Measurements from ENCODE around the gene GBF1. TPM values are rescaled to one million over a fixed set of nuclear protein-coding genes. Genes with fewer than 3 reads are reported as not detected.
"Not testable (repeated sequence)": the region's sequence is repeated elsewhere in the genome, so short reads cannot be mapped to it uniquely, and the experiment has no call there.

GBF1 gene
- total RNA-seq, 2 experiments from 2014 or later, result 42.2 to 44.0 TPM

DNA sequence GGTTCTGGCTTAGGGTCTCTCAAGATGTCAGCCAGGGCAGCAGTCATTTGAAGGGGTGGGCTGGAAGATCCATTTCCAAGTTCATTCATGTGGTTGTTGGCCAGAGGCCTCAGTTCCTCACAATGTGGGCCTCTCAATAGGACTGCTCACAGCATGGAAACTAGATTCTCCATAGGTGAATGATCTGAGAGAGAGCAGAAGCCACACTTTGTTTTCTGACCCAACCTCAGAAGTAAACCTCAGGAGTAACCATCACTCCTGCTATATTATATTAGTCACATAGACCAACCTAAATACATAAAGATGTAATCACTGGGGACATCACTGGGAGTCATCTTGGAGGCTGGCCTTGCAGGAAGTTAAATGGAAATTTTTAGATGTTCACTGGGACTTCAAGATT lies 42.2 kb downstream of the GBF1 start:
- DNase-seq, result peak; percentile 38
- H3K4me3 Mint-ChIP-seq, result no peak overlapping the region
- peaks cover 74% of the 10 kb centered on the region for H3K4me1 Mint-ChIP-seq (ENCODE audit: low read depth)
- H3K27me3 Mint-ChIP-seq, result no peaks in the 10 kb centered on the region
- H3K9me3 Mint-ChIP-seq, result no peaks in the 10 kb centered on the region
- ChIA-PET POLR2A (interaction anchor here (0.7 to 6.1 kb wide), 3 partner anchors 13 to 71 kb away, joined by 3 to 63 read pairs (median 3); no protein-coding TSS in a partner anchor), CTCF (interaction anchor here (1.0 to 1.3 kb wide), 3 partner anchors 19 to 60 kb away, joined by 3 to 4 read pairs (median 3); no protein-coding TSS in a partner anchor)
- peak overlapping the region; percentile 76 for H3K27ac Mint-ChIP-seq
- intact Hi-C loops (cut with micrococcal nuclease), result loop anchor here (5.0 kb wide), 2 partner anchors 55 to 100 kb away; no protein-coding TSS in a partner anchor
- peaks cover 18% of the 10 kb centered on the region for H3K36me3 Mint-ChIP-seq

DNA sequence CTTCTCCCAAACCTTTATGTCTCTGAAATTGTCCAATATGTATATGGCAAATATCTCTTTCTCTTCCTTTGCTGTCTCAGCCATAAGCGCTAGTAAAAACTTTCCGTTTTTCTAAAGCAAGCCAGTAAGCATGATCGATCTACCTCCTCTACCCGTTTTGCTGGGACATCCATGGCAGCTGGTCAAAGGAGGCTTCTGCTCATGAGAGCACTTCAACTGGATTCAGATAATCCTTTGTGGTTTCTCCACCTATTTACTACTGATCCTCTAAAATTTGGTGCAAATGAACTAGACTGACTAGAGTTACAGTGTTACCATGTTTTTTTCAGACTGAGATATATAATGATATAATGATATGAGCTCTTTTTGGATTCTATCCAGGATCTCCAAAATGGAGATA lies 42.7 kb downstream of the GBF1 start:
- peaks cover 18% of the 10 kb centered on the region for H3K36me3 Mint-ChIP-seq
- no peaks in the 10 kb centered on the region for H3K9me3 Mint-ChIP-seq
- H3K27me3 Mint-ChIP-seq, result no peaks in the 10 kb centered on the region
- peaks cover 70% of the 10 kb centered on the region for H3K4me1 Mint-ChIP-seq (ENCODE audit: low read depth)
- no peak overlapping the region for H3K4me3 Mint-ChIP-seq
- ChIA-PET CTCF (interaction anchor here (1.0 to 1.3 kb wide), 2 partner anchors 20 to 56 kb away, joined by 3 to 4 read pairs; no protein-coding TSS in a partner anchor), POLR2A (interaction anchor here (0.7 to 6.1 kb wide), 2 partner anchors 20 to 71 kb away, joined by 3 to 63 read pairs; no protein-coding TSS in a partner anchor)
- peak overlapping the region; percentile 76 for H3K27ac Mint-ChIP-seq
- DNase-seq, result no peak
- intact Hi-C loops (cut with micrococcal nuclease), result loop anchor here (5.0 kb wide), 2 partner anchors 56 to 101 kb away; no protein-coding TSS in a partner anchor

DNA sequence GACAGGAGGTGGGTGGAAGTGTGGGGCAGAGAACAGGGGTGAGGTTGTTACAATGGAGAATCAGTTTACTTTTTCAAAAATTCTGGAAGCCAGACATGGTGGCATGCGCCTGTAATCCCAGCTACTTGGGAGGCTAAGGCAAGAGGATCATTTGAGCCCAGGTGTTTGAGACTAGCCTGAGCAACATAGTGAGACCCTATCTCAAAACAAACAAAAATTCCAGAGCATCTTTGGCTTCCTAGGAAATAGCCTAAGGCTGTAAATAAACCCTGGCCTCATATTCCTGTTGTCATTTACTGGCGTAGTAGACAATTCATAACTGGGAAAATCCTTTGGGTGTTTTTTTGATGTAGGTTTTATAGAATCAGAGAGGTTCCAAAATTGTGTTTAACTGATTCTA lies 44.0 kb downstream of the GBF1 start:
- DNase-seq, result no peak
- Mint-ChIP-seq H3K27me3 (no peaks in the 10 kb centered on the region), H3K36me3 (peaks cover 18% of the 10 kb centered on the region), H3K4me3 (no peak overlapping the region), H3K4me1 (ENCODE audit: low read depth) (peaks cover 56% of the 10 kb centered on the region), H3K27ac (no peak overlapping the region), H3K9me3 (no peaks in the 10 kb centered on the region)
- POLR2A ChIA-PET, result no interaction called here
- intact Hi-C loops (cut with micrococcal nuclease), result loop anchor here (5.0 kb wide), 2 partner anchors 57 to 102 kb away; no protein-coding TSS in a partner anchor
- CTCF ChIA-PET, result interaction anchor here (1.2 to 1.6 kb wide), 2 partner anchors 22 to 70 kb away, joined by 3 to 4 read pairs; no protein-coding TSS in a partner anchor

DNA sequence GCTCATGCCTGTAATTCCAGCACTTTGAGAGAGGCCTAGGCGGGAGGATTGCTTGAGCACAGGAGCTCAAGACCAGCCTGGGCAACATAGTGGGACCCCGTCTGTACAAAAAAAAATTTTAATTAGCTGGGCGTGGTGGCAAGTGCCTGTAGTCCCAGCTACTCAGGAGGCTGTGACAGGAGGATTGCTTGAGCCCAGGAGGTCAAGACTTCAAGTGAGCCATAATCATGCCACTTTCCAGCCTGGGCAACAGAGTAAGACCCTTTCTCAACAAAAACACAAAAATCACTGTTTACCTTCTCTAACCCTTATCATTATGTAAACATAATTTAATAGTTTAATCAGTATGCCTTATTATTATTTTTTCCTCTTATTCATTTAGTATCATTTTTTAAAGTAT lies 44.5 kb downstream of the GBF1 start:
- Mint-ChIP-seq H3K4me1 (ENCODE audit: low read depth) (peaks cover 51% of the 10 kb centered on the region), H3K27me3 (no peaks in the 10 kb centered on the region), H3K4me3 (no peak overlapping the region), H3K9me3 (no peaks in the 10 kb centered on the region), H3K36me3 (peaks cover 18% of the 10 kb centered on the region), H3K27ac (no peak overlapping the region)
- CTCF ChIA-PET, result interaction anchor here (1.6 kb wide), 2 partner anchors 23 to 59 kb away, joined by 4 to 6 read pairs; no protein-coding TSS in a partner anchor
- intact Hi-C loops (cut with micrococcal nuclease), result loop anchor here (5.0 kb wide), 2 partner anchors 58 to 103 kb away; no protein-coding TSS in a partner anchor
- POLR2A ChIA-PET, result no interaction called here
- no peak for DNase-seq

DNA sequence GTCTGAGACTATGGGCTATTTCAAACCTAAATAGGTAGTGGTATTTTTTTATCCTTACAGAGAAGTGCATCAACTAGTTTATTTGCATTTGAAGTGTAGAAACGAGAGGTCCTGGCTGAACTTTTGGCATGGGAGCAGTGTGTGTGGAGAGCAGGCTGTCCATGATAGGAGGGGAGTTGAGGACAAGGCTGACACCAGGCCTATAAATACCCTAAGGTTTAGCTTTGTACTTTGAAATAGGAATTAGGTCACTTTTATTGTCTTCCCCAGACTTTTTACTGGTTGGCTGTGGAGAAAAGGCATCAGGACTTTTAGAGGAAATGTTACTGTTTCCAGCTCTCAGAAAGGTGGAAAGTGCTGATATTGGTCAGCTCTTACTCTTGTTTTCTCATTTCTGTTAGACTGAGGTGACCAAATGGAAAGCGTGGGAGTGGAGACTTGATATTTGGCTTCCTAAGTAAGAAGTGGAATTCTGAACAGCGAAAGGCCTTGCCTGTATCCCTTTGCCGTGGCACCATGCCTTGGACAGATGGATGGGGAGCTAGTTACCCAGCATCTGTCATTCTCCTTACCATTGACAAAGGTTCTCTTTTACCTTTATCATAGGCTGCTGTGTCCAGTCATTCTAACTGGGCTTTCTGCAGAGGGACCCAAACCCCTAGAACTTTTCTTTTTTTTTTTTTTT lies 46.0 kb downstream of the GBF1 start:
- Mint-ChIP-seq H3K4me1 (ENCODE audit: low read depth) (peaks cover 39% of the 10 kb centered on the region), H3K27ac (peak overlapping the region; percentile 47), H3K36me3 (peaks cover 16% of the 10 kb centered on the region), H3K27me3 (no peaks in the 10 kb centered on the region), H3K4me3 (no peak overlapping the region), H3K9me3 (no peaks in the 10 kb centered on the region)
- DNase-seq, result no peak
- intact Hi-C loops (cut with micrococcal nuclease), result no loop called here
- ChIA-PET CTCF (interaction anchor here (1.0 to 1.6 kb wide), 4 partner anchors 9 to 61 kb away, joined by 3 to 6 read pairs (median 4); no protein-coding TSS in a partner anchor), POLR2A (interaction anchor here (0.8 kb wide), 1 partner anchor 24 kb away, joined by 3 read pairs; no protein-coding TSS in a partner anchor)

DNA sequence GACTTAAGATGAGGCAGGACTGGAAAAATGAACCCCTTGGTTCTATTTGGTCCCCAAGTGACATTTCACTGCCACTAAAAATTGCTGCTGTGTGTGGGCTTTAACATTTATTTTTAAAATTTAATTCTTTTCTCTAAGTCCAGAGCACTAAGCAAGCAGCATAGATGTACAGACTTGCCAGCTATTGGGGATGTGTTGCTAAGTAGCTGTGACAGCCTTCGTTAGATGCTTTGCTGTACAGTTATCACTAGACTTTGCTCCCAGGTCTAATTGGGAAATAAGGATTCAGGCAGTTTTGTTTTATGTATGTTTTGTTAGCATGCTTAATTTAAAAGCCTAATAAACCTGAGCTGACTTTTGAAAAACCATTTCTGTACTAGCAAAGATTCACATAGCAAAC lies 51.8 kb downstream of the GBF1 start:
- Mint-ChIP-seq H3K27me3 (no peaks in the 10 kb centered on the region), H3K36me3 (peaks cover 3% of the 10 kb centered on the region), H3K4me1 (ENCODE audit: low read depth) (peaks cover 29% of the 10 kb centered on the region), H3K27ac (no peak overlapping the region), H3K9me3 (no peaks in the 10 kb centered on the region), H3K4me3 (no peak overlapping the region)
- intact Hi-C loops (cut with micrococcal nuclease), result no loop called here
- ChIA-PET POLR2A (interaction anchor here (1.0 kb wide), 1 partner anchor 14 kb away, joined by 3 read pairs; no protein-coding TSS in a partner anchor), CTCF (interaction anchor here (0.8 to 6.2 kb wide), 8 partner anchors 8 to 207 kb away, joined by 3 to 40 read pairs (median 3); partner anchors contain the start of gene SUFU)
- DNase-seq, result no peak

DNA sequence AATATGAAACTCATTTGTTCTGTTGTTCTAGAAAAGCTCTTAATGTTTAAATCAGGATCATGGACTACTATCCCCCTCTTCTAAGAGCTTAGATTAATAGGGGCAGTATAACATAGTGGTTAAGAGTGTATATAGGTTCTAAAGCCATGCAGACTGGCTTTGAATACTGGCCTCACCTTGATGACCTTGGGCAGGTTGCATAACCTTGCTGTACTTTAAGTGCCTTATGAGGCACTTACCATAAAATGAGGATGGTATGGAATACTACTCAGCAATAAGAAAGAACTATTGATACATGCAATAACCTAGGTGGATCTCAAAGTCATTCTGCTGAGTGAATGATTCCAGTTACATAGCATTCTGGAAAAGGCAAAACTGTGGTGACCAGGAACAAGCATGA lies 53.6 kb downstream of the GBF1 start:
- Mint-ChIP-seq H3K9me3 (no peaks in the 10 kb centered on the region), H3K4me1 (ENCODE audit: low read depth) (peaks cover 32% of the 10 kb centered on the region), H3K36me3 (peaks cover 2% of the 10 kb centered on the region), H3K4me3 (no peak overlapping the region), H3K27ac (peak overlapping the region; percentile 9), H3K27me3 (no peaks in the 10 kb centered on the region)
- CTCF ChIA-PET, result interaction anchor here (1.0 to 6.2 kb wide), 2 partner anchors 53 to 68 kb away, joined by 4 to 40 read pairs; no protein-coding TSS in a partner anchor
- intact Hi-C loops (cut with micrococcal nuclease), result no loop called here
- POLR2A ChIA-PET, result interaction anchor here (0.8 kb wide), 1 partner anchor 69 kb away, joined by 3 read pairs; no protein-coding TSS in a partner anchor
- no peak for DNase-seq

DNA sequence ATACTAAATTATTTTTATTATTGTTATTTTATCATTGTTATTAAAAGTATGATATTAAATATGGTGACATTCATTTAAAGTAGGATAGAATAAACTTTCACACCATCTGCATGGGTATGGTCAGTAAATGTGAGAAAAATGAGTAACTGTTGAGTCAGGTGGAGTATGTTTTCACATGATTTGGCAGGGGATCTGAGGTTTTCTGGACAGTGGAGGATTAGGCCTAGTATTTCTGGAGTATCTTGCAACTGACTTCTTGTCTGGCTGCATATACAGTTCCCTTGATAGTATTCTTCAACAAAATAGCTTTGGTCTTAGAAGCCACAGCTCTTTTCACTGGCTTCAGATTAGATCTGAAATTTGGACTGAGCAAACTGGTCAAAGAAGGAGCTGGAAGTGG lies 54.5 kb downstream of the GBF1 start:
- intact Hi-C loops (cut with micrococcal nuclease), result loop anchor here (1.0 to 2.0 kb wide), 3 partner anchors 17 to 41 kb away; no protein-coding TSS in a partner anchor
- ChIA-PET POLR2A (interaction anchor here (1.0 to 1.4 kb wide), 5 partner anchors 13 to 42 kb away, joined by 3 to 7 read pairs (median 4); no protein-coding TSS in a partner anchor), CTCF (interaction anchor here (0.9 to 6.2 kb wide), 5 partner anchors 9 to 69 kb away, joined by 3 to 40 read pairs (median 4); no protein-coding TSS in a partner anchor)
- no peak for DNase-seq
- Mint-ChIP-seq H3K4me3 (no peak overlapping the region), H3K27me3 (no peaks in the 10 kb centered on the region), H3K36me3 (peaks cover 2% of the 10 kb centered on the region), H3K27ac (peak overlapping the region; percentile 86), H3K9me3 (no peaks in the 10 kb centered on the region), H3K4me1 (ENCODE audit: low read depth) (peaks cover 32% of the 10 kb centered on the region)

DNA sequence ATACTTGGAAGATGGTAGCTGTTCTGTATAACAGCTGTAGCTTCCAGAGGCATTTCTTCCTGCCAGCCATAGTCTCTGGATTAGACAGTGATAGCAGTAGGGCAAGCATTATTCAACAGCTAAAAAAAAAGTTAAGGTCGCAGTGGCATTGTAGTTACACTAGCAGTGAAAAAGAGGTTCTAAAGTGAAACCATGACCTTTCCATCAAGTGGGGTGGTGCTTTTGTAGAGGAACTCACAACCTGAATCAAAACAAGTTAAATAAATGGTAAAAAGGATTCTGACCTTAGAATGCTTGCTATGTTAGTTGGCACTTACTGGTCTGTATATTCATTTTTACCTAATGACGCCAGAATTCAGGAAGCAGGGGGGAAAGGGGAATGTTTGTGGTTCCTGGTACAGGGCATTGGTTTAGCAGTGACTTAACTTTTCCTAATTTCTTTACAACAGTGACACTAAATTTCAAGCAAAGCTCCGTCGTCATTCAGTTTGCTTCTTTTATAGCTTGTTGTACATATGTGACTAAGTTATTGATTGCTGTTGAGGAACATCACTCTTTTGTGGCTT lies 55.0 kb downstream of the GBF1 start:
- no peaks in the 10 kb centered on the region for H3K27me3 Mint-ChIP-seq
- ChIA-PET CTCF (interaction anchor here (0.9 to 6.2 kb wide), 5 partner anchors 9 to 69 kb away, joined by 3 to 40 read pairs (median 4); no protein-coding TSS in a partner anchor), POLR2A (interaction anchor here (1.0 to 1.4 kb wide), 5 partner anchors 14 to 41 kb away, joined by 3 to 7 read pairs (median 4); no protein-coding TSS in a partner anchor)
- H3K4me3 Mint-ChIP-seq, result peak overlapping the region; percentile 23
- no peak for DNase-seq
- H3K27ac Mint-ChIP-seq, result peak overlapping the region; percentile 86
- peaks cover 32% of the 10 kb centered on the region for H3K4me1 Mint-ChIP-seq (ENCODE audit: low read depth)
- intact Hi-C loops (cut with micrococcal nuclease), result loop anchor here (1.0 to 2.0 kb wide), 3 partner anchors 17 to 41 kb away; no protein-coding TSS in a partner anchor
- H3K36me3 Mint-ChIP-seq, result peaks cover 2% of the 10 kb centered on the region
- no peaks in the 10 kb centered on the region for H3K9me3 Mint-ChIP-seq

DNA sequence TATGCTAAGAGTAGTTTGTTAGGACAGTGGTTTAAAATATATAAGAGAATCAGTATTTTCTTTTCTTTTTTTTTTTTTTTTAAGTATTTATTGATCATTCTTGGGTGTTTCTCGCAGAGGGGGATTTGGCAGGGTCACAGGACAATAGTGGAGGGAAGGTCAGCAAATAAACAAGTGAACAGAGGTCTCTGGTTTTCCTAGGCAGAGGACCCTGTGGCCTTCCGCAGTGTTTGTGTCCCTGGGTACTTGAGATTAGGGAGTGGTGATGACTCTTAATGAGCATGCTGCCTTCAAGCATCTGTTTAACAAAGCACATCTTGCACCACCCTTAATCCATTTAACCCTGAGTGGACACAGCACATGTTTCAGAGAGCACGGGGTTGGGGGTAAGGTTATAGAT lies 55.6 kb downstream of the GBF1 start:
- H3K36me3 Mint-ChIP-seq, H3K27me3 Mint-ChIP-seq, H3K9me3 Mint-ChIP-seq, H3K4me3 Mint-ChIP-seq, DNase-seq: not testable (repeated sequence)
- Mint-ChIP-seq H3K27ac (peak overlapping the region; percentile 86), H3K4me1 (ENCODE audit: low read depth) (peaks cover 32% of the 10 kb centered on the region)
- CTCF ChIA-PET, result interaction anchor here (1.2 to 6.2 kb wide), 3 partner anchors 10 to 70 kb away, joined by 3 to 40 read pairs (median 6); no protein-coding TSS in a partner anchor
- POLR2A ChIA-PET, result interaction anchor here (1.0 to 1.4 kb wide), 5 partner anchors 14 to 41 kb away, joined by 3 to 7 read pairs (median 4); no protein-coding TSS in a partner anchor
- intact Hi-C loops (cut with micrococcal nuclease), result loop anchor here (1.0 to 2.0 kb wide), 3 partner anchors 18 to 40 kb away; no protein-coding TSS in a partner anchor

DNA sequence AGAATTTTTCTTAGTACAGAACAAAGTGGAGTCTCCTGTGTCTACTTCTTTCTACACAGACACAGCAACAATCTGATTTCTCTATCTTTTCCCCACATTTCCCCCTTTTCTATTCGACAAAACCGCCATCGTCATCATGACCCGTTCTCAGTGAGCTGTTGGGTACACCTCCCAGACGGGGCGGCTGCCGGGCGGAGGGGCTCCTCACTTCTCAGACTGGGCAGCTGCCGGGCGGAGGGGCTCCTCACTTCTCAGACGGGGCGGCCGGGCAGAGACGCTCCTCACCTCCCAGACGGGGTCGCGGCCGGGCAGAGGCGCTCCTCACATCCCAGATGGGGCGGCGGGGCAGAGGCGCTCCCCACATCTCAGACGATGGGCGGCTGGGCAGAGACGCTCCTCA lies 56.0 kb downstream of the GBF1 start:
- H3K27ac Mint-ChIP-seq, CTCF ChIA-PET, H3K36me3 Mint-ChIP-seq, POLR2A ChIA-PET, H3K4me3 Mint-ChIP-seq, H3K27me3 Mint-ChIP-seq, H3K9me3 Mint-ChIP-seq, DNase-seq: not testable (repeated sequence)
- H3K4me1 Mint-ChIP-seq (ENCODE audit: low read depth), result peaks cover 29% of the 10 kb centered on the region
- intact Hi-C loops (cut with micrococcal nuclease), result loop anchor here (2.0 kb wide), 1 partner anchor 33 kb away; no protein-coding TSS in a partner anchor

Data from activated CD4-positive, alpha-beta memory T cell treated with anti-CD3 and anti-CD28 coated beads for 36 hours (primary cell).